HepG2 (cell line): ENCODE measurements around the gene EMP2. TPM values are rescaled to one million over a fixed set of nuclear protein-coding genes. Genes with fewer than 3 reads are reported as not detected.

Experiments
- E2F2 ChIP-seq: sonication (generic); formaldehyde crosslinking; IDR thresholded peaks from 2 replicates; pipeline ENCODE4 v1.4.0; 2020; ENCODE audit warnings: missing genetic modification reagents, borderline replicate concordance
- ELF3 ChIP-seq: IDR thresholded peaks from 2 replicates; pipeline ENCODE4 v1.6.1; 2016; ENCODE audit warnings: missing genetic modification reagents, missing compliant biosample characterization
- ELK4 ChIP-seq: sonication (generic); formaldehyde crosslinking; IDR thresholded peaks from 2 replicates; pipeline ENCODE4 v1.9.0; 2021; ENCODE audit warnings: missing genetic modification reagents, borderline replicate concordance
- HDAC1 ChIP-seq: sonication (generic); formaldehyde crosslinking; IDR thresholded peaks from 2 replicates; pipeline ENCODE4 v1.5.1; 2020; ENCODE audit warnings: mild to moderate bottlenecking, missing genetic modification reagents
- JARID2 ChIP-seq: sonication (generic); formaldehyde crosslinking; IDR thresholded peaks from 2 replicates; pipeline ENCODE4 v1.8.1; 2023; ENCODE audit warnings: missing genetic modification reagents, inconsistent platforms; ENCODE audit not compliant: insufficient replicate concordance
- KLF11 ChIP-seq: IDR thresholded peaks from 2 replicates; pipeline ENCODE4 v1.6.1; 2016; ENCODE audit warnings: missing compliant biosample characterization
- MEIS2 ChIP-seq: sonication (generic); formaldehyde crosslinking; IDR thresholded peaks from 2 replicates; pipeline ENCODE4 v1.9.0; 2021; ENCODE audit warnings: mild to moderate bottlenecking, missing genetic modification reagents
- NONO ChIP-seq, 2 experiments: fragments of 450-650 bp in 1 of 2; sonication (generic) in 1 of 2; formaldehyde crosslinking in 1 of 2; IDR thresholded peaks in 1 of 2; conservative IDR thresholded peaks in 1 of 2; 2 replicates each; pipeline versions ENCODE4 v1.6.1 to v1.8.0; 2017 to 2022; ENCODE audit warnings: mild to moderate bottlenecking in 1 of 2, missing genetic modification reagents in 1 of 2, moderate library complexity in 1 of 2
- SALL2 ChIP-seq: sonication (generic); formaldehyde crosslinking; IDR thresholded peaks from 2 replicates; pipeline ENCODE4 v1.8.1; 2023; ENCODE audit warnings: mild to moderate bottlenecking, missing genetic modification reagents, inconsistent platforms
- SNAI1 ChIP-seq: sonication (generic); formaldehyde crosslinking; IDR thresholded peaks from 2 replicates; pipeline ENCODE4 v1.5.0; 2020; ENCODE audit warnings: mild to moderate bottlenecking, missing genetic modification reagents, borderline replicate concordance
- SOX13 ChIP-seq, 3 experiments: fragments of 450-650 bp in 1 of 3; sonication (generic) in 1 of 3; formaldehyde crosslinking in 1 of 3; IDR thresholded peaks in 2 of 3; conservative IDR thresholded peaks in 1 of 3; 2 replicates each; pipeline versions ENCODE4 v1.5.0 to v1.6.1; 2016 to 2020; ENCODE audit warnings: antibody characterized with exemption in 1 of 3, mild to moderate bottlenecking in 1 of 3, missing compliant biosample characterization in 1 of 3, missing genetic modification reagents in 1 of 3, moderate library complexity in 1 of 3
- SPEN ChIP-seq: sonication (generic); formaldehyde crosslinking; IDR thresholded peaks from 2 replicates; pipeline ENCODE4 v1.5.1; 2020; ENCODE audit warnings: low read depth, mild to moderate bottlenecking, missing genetic modification reagents
- TBX3 ChIP-seq: fragments of 450-650 bp; IDR thresholded peaks from 2 replicates; pipeline ENCODE4 v1.6.1; 2017; ENCODE audit warnings: antibody characterized with exemption, mild to moderate bottlenecking, inconsistent platforms, borderline replicate concordance
- ZFX ChIP-seq: sonication (generic); formaldehyde crosslinking; IDR thresholded peaks from 2 replicates; pipeline ENCODE4 v1.4.0; 2020; ENCODE audit warnings: mild to moderate bottlenecking, low read depth, missing genetic modification reagents, moderate library complexity
- ZNF264 ChIP-seq: sonication (generic); formaldehyde crosslinking; IDR thresholded peaks from 2 replicates; pipeline ENCODE4 v1.4.0; 2020; ENCODE audit warnings: missing genetic modification reagents
- ZNF367 ChIP-seq: sonication (generic); formaldehyde crosslinking; IDR thresholded peaks from 2 replicates; pipeline ENCODE4 v1.4.0; 2020; ENCODE audit warnings: missing genetic modification reagents, borderline replicate concordance
- ZNF546 ChIP-seq: sonication (generic); formaldehyde crosslinking; conservative IDR thresholded peaks from 2 replicates; pipeline ENCODE4 v1.8.1; 2023; ENCODE audit warnings: mild to moderate bottlenecking, missing genetic modification reagents
- ZNF572 ChIP-seq: sonication (generic); formaldehyde crosslinking; IDR thresholded peaks from 2 replicates; pipeline ENCODE4 v1.5.1; 2020; ENCODE audit warnings: mild to moderate bottlenecking, missing genetic modification reagents
- ZNF761 ChIP-seq: sonication (generic); formaldehyde crosslinking; conservative IDR thresholded peaks from 2 replicates; pipeline ENCODE4 v1.4.0; 2020; ENCODE audit warnings: mild to moderate bottlenecking, missing genetic modification reagents
- polyA plus RNA-seq, 8 experiments: library from polyadenylated mRNA; depleted of rRNA in 3 of 8; stranded (reverse) in 7 of 8; unstranded in 1 of 8; fragments of >200 nt; fragmentation: Illumina TruSeq in 4 of 8; extraction: Trizol in 4 of 8; gene quantifications; 2 replicates each; pipeline versions ENCODE4 v1.2.1 to v1.2.3, GENCODE V29; 2011 to 2016; ENCODE audit warnings: low read depth in 4 of 8, missing spikeins in 1 of 8, mixed read lengths in 1 of 8; ENCODE audit not compliant: insufficient read depth in 1 of 8
- total RNA-seq, 5 experiments: library from RNA; depleted of rRNA; stranded (reverse); fragments of >200 nt; fragmentation: Illumina TruSeq; extraction: Trizol; gene quantifications; 2 replicates each; pipeline ENCODE4 v1.2.3, GENCODE V29; 2016; ENCODE audit warnings: low read depth in 1 of 5
- TF ChIP-seq, protein P1 (sequence below): sonication (generic); formaldehyde crosslinking; IDR thresholded peaks from 2 replicates; pipeline ENCODE4 v1.4.0; 2020; ENCODE audit warnings: mild to moderate bottlenecking, missing genetic modification reagents
- TF ChIP-seq, protein P2 (sequence below): sonication (generic); formaldehyde crosslinking; IDR thresholded peaks from 2 replicates; pipeline ENCODE4 v1.5.1; 2020; ENCODE audit warnings: missing genetic modification reagents, mild to moderate bottlenecking, borderline replicate concordance

EMP2 gene
- total and polyA plus RNA-seq, 2 of the 13 experiments (the other 11 are each of a cell fraction or from before 2014, with no cell fraction given), result 24.6 to 91.2 TPM

DNA sequence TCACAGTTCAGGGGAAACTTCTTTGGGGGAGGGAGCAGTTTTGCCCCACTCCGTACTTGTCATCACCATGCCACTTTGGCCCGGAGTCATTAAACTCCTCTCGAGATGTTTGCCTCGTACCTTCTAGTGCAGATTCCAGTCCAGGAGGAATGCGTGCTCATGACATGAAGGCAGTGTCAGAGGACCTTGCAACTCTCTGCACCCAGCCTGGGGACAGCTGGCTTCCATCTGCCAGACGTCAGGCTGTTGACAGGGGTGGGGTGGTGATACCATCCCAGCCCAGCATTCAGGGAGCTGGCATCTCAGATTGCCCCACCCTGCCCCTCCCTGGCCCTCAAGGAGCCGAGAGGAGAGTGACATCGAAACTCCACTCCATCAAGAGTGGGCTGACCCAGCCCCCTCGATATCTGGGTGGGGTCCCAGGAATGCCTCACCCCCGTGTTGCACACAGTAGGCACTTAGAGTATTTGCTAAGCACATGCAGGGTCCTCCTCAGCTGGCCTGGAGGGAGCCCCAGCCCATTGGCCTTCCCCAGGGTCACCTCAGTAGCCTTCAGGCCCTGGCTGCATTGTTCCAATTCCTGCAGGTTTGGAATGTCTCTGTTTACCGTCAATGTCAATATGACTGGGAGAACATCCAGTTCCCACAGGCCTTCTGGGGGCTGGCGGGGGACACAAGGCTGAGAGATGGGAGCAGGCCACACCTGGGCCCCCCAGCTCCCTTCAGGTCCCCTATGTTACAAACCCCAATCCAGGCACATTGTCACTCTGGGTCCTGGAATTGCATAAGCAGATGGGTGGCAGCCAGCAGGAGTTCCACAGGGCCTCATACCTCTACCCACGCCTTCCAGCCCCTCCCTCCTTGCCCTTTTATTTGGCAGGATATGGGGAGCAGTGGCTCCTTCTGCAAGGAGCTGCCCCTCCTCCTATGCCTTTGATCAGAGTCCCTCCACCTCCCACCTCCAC is 21.3 kb upstream of the EMP2 start (continued):
- TF ChIP-seq, protein P1, sequence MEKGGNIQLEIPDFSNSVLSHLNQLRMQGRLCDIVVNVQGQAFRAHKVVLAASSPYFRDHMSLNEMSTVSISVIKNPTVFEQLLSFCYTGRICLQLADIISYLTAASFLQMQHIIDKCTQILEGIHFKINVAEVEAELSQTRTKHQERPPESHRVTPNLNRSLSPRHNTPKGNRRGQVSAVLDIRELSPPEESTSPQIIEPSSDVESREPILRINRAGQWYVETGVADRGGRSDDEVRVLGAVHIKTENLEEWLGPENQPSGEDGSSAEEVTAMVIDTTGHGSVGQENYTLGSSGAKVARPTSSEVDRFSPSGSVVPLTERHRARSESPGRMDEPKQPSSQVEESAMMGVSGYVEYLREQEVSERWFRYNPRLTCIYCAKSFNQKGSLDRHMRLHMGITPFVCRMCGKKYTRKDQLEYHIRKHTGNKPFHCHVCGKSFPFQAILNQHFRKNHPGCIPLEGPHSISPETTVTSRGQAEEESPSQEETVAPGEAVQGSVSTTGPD, result no peak
- 0 out of 2 replicates have a peak, but pooled peaks have one; percentile 31 for TF ChIP-seq KLF11
- TF ChIP-seq SNAI1 (CRISPR knock-in tag), result no peak
- TF ChIP-seq ZNF761, result no peak
- peak; percentile 57; the same call in 1 of the 2 replicates for TF ChIP-seq HDAC1 (CRISPR knock-in tag)
- TF ChIP-seq ELK4 (CRISPR knock-in tag), result no peak
- no peak for TF ChIP-seq E2F2
- TF ChIP-seq ZFX (CRISPR knock-in tag), result peak; percentile 72
- TF ChIP-seq, protein P2, sequence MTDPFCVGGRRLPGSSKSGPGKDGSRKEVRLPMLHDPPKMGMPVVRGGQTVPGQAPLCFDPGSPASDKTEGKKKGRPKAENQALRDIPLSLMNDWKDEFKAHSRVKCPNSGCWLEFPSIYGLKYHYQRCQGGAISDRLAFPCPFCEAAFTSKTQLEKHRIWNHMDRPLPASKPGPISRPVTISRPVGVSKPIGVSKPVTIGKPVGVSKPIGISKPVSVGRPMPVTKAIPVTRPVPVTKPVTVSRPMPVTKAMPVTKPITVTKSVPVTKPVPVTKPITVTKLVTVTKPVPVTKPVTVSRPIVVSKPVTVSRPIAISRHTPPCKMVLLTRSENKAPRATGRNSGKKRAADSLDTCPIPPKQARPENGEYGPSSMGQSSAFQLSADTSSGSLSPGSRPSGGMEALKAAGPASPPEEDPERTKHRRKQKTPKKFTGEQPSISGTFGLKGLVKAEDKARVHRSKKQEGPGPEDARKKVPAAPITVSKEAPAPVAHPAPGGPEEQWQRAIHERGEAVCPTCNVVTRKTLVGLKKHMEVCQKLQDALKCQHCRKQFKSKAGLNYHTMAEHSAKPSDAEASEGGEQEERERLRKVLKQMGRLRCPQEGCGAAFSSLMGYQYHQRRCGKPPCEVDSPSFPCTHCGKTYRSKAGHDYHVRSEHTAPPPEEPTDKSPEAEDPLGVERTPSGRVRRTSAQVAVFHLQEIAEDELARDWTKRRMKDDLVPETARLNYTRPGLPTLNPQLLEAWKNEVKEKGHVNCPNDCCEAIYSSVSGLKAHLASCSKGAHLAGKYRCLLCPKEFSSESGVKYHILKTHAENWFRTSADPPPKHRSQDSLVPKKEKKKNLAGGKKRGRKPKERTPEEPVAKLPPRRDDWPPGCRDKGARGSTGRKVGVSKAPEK, result no peak
- peak; percentile 53; the same call in 1 of the 2 replicates for TF ChIP-seq ELF3
- TF ChIP-seq SALL2 (CRISPR knock-in tag), result no peak
- no peak for TF ChIP-seq ZNF264
- no peak for TF ChIP-seq ZNF367
- TF ChIP-seq JARID2 (CRISPR knock-in tag), result no peak
- TF ChIP-seq MEIS2 (CRISPR knock-in tag), result 0 out of 2 replicates have a peak, but pooled peaks have one; percentile 63
- no peak for TF ChIP-seq ZNF572 (CRISPR knock-in tag)
- no peak for TF ChIP-seq NONO (IDR thresholded peaks at IDR 0.05)
- no peak for TF ChIP-seq NONO (CRISPR knock-in tag; conservative IDR thresholded peaks at IDR 0.05)
- TF ChIP-seq SPEN (CRISPR knock-in tag), result peak; percentile 54; the same call in 1 of the 2 replicates
- 0 out of 2 replicates have a peak, but pooled peaks have one; percentile 40 for TF ChIP-seq SOX13 (IDR thresholded peaks at IDR 0.05)
- TF ChIP-seq SOX13 (CRISPR knock-in tag; conservative IDR thresholded peaks at IDR 0.05 in 1 of 2, IDR thresholded peaks at IDR 0.05 in 1 of 2), result peak in 1 of 2 experiments; percentile 86; a peak in 2 of 4 replicates
- TF ChIP-seq TBX3, result no peak
- TF ChIP-seq ZNF546 (CRISPR knock-in tag), result no peak
